Neural cell (in vitro differentiated cells): ENCODE results near the gene GNAS.

Experiments
- EP300 ChIP-seq: fragments of 450-650 bp; conservative IDR thresholded peaks from 2 replicates; pipeline ENCODE4 v1.6.1; 2014; ENCODE audit warnings: antibody characterized with exemption, mild to moderate bottlenecking, moderate library complexity; ENCODE audit not compliant: poor library complexity, severe bottlenecking
- EZH2 ChIP-seq: fragments of 200-600, 300-800 bp; shearing (Covaris generic), sonication (generic); IDR thresholded peaks from 2 replicates; pipeline ENCODE4 v1.6.1; 2014; ENCODE audit warnings: antibody characterized with exemption, low read length, borderline replicate concordance, mild to moderate bottlenecking; ENCODE audit not compliant: insufficient read depth, poor library complexity, severe bottlenecking
- MXI1 ChIP-seq: fragments of 450-650 bp; conservative IDR thresholded peaks from 2 replicates; pipeline ENCODE4 v1.6.1; 2014; ENCODE audit warnings: antibody characterized with exemption, mild to moderate bottlenecking; ENCODE audit not compliant: poor library complexity, severe bottlenecking
- POLR2AphosphoS5 ChIP-seq: IDR thresholded peaks from 2 replicates; pipeline ENCODE4 v1.6.1; 2012
- TAF1 ChIP-seq: IDR thresholded peaks from 2 replicates; pipeline ENCODE4 v1.6.1; 2012; ENCODE audit warnings: low read depth
- TF ChIP-seq, protein P1 (sequence below): fragments of 450-650 bp; IDR thresholded peaks from 2 replicates; pipeline ENCODE4 v1.5.1; 2014; ENCODE audit warnings: antibody characterized with exemption, mild to moderate bottlenecking, moderate library complexity; ENCODE audit not compliant: poor library complexity, severe bottlenecking
- TF ChIP-seq, protein P2 (sequence below): IDR thresholded peaks from 2 replicates; pipeline ENCODE4 v1.6.1; 2012; ENCODE audit warnings: borderline replicate concordance

DNA sequence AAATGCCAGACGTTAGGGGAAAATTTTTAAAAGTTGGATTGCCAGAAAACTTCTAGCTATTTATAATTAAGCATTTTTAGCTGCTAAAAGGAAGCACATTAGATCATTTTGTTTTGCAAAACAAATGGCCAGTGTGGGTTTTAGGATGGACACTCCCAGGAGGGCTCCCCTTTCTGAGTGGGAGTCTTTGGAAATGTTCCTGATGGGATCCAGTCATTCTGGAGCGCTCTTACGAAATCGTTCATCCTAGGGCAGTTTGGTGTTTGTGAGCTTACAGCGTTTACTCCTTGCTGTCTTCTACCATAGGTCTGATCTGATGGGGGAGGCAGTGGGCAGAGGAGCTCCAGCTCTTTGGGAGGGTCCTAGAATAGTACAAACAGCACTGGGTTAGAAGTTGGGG lies 14.7 kb downstream of the GNAS start:
- TF ChIP-seq, protein P1, sequence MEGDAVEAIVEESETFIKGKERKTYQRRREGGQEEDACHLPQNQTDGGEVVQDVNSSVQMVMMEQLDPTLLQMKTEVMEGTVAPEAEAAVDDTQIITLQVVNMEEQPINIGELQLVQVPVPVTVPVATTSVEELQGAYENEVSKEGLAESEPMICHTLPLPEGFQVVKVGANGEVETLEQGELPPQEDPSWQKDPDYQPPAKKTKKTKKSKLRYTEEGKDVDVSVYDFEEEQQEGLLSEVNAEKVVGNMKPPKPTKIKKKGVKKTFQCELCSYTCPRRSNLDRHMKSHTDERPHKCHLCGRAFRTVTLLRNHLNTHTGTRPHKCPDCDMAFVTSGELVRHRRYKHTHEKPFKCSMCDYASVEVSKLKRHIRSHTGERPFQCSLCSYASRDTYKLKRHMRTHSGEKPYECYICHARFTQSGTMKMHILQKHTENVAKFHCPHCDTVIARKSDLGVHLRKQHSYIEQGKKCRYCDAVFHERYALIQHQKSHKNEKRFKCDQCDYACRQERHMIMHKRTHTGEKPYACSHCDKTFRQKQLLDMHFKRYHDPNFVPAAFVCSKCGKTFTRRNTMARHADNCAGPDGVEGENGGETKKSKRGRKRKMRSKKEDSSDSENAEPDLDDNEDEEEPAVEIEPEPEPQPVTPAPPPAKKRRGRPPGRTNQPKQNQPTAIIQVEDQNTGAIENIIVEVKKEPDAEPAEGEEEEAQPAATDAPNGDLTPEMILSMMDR: no peak
- TF ChIP-seq, protein P2, sequence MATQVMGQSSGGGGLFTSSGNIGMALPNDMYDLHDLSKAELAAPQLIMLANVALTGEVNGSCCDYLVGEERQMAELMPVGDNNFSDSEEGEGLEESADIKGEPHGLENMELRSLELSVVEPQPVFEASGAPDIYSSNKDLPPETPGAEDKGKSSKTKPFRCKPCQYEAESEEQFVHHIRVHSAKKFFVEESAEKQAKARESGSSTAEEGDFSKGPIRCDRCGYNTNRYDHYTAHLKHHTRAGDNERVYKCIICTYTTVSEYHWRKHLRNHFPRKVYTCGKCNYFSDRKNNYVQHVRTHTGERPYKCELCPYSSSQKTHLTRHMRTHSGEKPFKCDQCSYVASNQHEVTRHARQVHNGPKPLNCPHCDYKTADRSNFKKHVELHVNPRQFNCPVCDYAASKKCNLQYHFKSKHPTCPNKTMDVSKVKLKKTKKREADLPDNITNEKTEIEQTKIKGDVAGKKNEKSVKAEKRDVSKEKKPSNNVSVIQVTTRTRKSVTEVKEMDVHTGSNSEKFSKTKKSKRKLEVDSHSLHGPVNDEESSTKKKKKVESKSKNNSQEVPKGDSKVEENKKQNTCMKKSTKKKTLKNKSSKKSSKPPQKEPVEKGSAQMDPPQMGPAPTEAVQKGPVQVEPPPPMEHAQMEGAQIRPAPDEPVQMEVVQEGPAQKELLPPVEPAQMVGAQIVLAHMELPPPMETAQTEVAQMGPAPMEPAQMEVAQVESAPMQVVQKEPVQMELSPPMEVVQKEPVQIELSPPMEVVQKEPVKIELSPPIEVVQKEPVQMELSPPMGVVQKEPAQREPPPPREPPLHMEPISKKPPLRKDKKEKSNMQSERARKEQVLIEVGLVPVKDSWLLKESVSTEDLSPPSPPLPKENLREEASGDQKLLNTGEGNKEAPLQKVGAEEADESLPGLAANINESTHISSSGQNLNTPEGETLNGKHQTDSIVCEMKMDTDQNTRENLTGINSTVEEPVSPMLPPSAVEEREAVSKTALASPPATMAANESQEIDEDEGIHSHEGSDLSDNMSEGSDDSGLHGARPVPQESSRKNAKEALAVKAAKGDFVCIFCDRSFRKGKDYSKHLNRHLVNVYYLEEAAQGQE: no peak
- TF ChIP-seq TAF1 (no peak), POLR2AphosphoS5 (no peak), EZH2 (no peak), MXI1 (no peak), EP300 (no peak)
